Hepatocyte (in vitro differentiated cells): Measurements from ENCODE around the gene ZNF8. TPM values are rescaled to one million over a fixed set of nuclear protein-coding genes. Genes with fewer than 3 reads are reported as not detected.

Experiments used
- DNase-seq: peaks from one replicate; pipeline ENCODE4 v3.0.0-alpha.2; 2016; ENCODE audit warnings: low spot score
- H2AFZ ChIP-seq: fragments of 200-600 bp; sonication (generic); 2 replicates; pipeline ENCODE4 v1.6.0; 2016; ENCODE audit warnings: antibody characterized with exemption, mild to moderate bottlenecking
- H3K27ac ChIP-seq: fragments of 200-600 bp; sonication (generic); 2 replicates; pipeline ENCODE4 v1.5.1; 2016; ENCODE audit warnings: mild to moderate bottlenecking
- H3K27me3 ChIP-seq: fragments of 200-600 bp; sonication (generic); 2 replicates; pipeline ENCODE4 v1.6.1; 2016
- H3K36me3 ChIP-seq: fragments of 200-600 bp; sonication (generic); replicated peaks from 2 replicates; pipeline ENCODE4 v1.5.1; 2016; ENCODE audit warnings: low read depth; ENCODE audit not compliant: insufficient read depth
- H3K4me1 ChIP-seq: fragments of 200-600 bp; sonication (generic); 2 replicates; pipeline ENCODE4 v1.5.1; 2016; ENCODE audit warnings: mild to moderate bottlenecking, moderate library complexity; ENCODE audit not compliant: insufficient read depth
- H3K4me2 ChIP-seq: fragments of 200-600 bp; sonication (generic); 2 replicates; pipeline ENCODE4 v1.6.0; 2016
- H3K4me3 ChIP-seq: fragments of 200-600 bp; sonication (generic); 2 replicates; pipeline ENCODE4 v1.5.1; 2016; ENCODE audit warnings: mild to moderate bottlenecking
- H3K79me2 ChIP-seq: fragments of 200-600 bp; sonication (generic); 2 replicates; pipeline ENCODE4 v1.6.0; 2017; ENCODE audit warnings: mild to moderate bottlenecking
- H3K9me2 ChIP-seq: fragments of 200-600 bp; sonication (generic); replicated peaks from 2 replicates; pipeline ENCODE4 v1.6.0; 2017; ENCODE audit warnings: mild to moderate bottlenecking; ENCODE audit not compliant: insufficient read depth
- H3K9me3 ChIP-seq: fragments of 200-600 bp; sonication (generic); 2 replicates; pipeline ENCODE4 v1.5.1; 2016; ENCODE audit warnings: low read depth, mild to moderate bottlenecking
- H4K20me1 ChIP-seq: fragments of 200-600 bp; sonication (generic); 2 replicates; pipeline ENCODE4 v1.6.0; 2016; ENCODE audit warnings: mild to moderate bottlenecking; ENCODE audit not compliant: insufficient read depth, poor library complexity, severe bottlenecking
- EZH2 ChIP-seq: fragments of 200-600 bp; sonication (generic); IDR thresholded peaks from 2 replicates; pipeline ENCODE4 v1.6.1; 2016; ENCODE audit warnings: antibody characterized with exemption, mild to moderate bottlenecking, borderline replicate concordance
- EZH2phosphoT487 ChIP-seq: fragments of 200-600 bp; sonication (generic); IDR thresholded peaks from one replicate; pipeline ENCODE4 v1.6.1; 2018; ENCODE audit warnings: antibody characterized with exemption, mild to moderate bottlenecking, low read depth, moderate library complexity; ENCODE audit not compliant: unreplicated experiment, severe bottlenecking
- WGBS: methylation state at CpG from one replicate; pipeline ENCODE4 v1.1.6; 2016; ENCODE audit warnings: low lambda C conversion rate; ENCODE audit errors: missing lambda C conversion rate; 5-methylcytosine and 5-hydroxymethylcytosine counted together
- polyA plus RNA-seq: library from polyadenylated mRNA; unstranded; fragments of >200 nt; fragmentation: Nextera tagmentation; extraction: Ambion mirVana; gene quantifications from 2 replicates; pipeline ENCODE4 v1.2.1, GENCODE V29; 2016
- total RNA-seq: library from RNA; depleted of rRNA; stranded (reverse); fragments of >200 nt; gene quantifications from 2 replicates; pipeline ENCODE4 v1.2.3, GENCODE V29; 2014
- TF ChIP-seq, protein P1 (sequence below): fragments of 200-600 bp; sonication (generic); IDR thresholded peaks from 2 replicates; pipeline ENCODE4 v1.5.1; 2016; ENCODE audit warnings: antibody characterized with exemption, mild to moderate bottlenecking; ENCODE audit not compliant: poor library complexity

Gene ZNF8
- total and polyA plus RNA-seq, 2 experiments from 2014 or later, result 1.4 to 8.7 TPM

DNA sequence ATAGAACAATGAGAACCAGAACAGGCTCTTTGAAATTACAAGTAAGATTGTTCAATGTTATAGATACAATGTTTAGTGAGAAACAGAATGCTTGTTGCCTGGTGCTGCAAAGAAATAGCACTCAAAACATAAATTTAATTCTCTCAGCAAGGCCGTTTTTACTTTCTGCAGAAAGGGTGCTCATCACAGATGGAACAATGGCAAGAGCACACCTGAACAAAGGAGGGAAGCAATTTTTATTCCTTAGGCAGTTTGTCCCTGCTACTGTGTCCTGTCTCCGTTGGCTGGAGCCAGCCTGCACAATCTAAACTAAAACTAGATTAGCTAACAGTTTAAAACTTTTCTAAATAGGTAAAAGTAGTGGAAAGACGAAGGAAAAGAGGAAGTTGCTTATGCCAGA lies 10.4 kb upstream of the ZNF8 start:
- no peak for TF ChIP-seq EZH2
- no peak for TF ChIP-seq EZH2phosphoT487
- TF ChIP-seq, protein P1, sequence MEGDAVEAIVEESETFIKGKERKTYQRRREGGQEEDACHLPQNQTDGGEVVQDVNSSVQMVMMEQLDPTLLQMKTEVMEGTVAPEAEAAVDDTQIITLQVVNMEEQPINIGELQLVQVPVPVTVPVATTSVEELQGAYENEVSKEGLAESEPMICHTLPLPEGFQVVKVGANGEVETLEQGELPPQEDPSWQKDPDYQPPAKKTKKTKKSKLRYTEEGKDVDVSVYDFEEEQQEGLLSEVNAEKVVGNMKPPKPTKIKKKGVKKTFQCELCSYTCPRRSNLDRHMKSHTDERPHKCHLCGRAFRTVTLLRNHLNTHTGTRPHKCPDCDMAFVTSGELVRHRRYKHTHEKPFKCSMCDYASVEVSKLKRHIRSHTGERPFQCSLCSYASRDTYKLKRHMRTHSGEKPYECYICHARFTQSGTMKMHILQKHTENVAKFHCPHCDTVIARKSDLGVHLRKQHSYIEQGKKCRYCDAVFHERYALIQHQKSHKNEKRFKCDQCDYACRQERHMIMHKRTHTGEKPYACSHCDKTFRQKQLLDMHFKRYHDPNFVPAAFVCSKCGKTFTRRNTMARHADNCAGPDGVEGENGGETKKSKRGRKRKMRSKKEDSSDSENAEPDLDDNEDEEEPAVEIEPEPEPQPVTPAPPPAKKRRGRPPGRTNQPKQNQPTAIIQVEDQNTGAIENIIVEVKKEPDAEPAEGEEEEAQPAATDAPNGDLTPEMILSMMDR, result no peak
- Histone ChIP-seq H3K9me2 (no peaks in the 10 kb centered on the region), H2AFZ (no peak overlapping the region), H3K27me3 (no peaks in the 10 kb centered on the region), H3K9me3 (peaks cover 39% of the 10 kb centered on the region), H3K36me3 (peaks cover 5% of the 10 kb centered on the region), H3K79me2 (peaks cover 8% of the 10 kb centered on the region), H3K4me2 (no peak overlapping the region), H4K20me1 (no peaks in the 10 kb centered on the region), H3K4me1 (no peaks in the 10 kb centered on the region), H3K4me3 (no peak overlapping the region), H3K27ac (no peak overlapping the region)
- 94% methylated on average over 3 of the region's 3 CpGs for WGBS
- no peak for DNase-seq

GRCh38 chr19:58274771-58275201 lies 4.0 kb upstream of the ZNF8 start:
- TF ChIP-seq, protein P1, result no peak
- TF ChIP-seq EZH2phosphoT487 (no peak), EZH2 (no peak)
- no peak for DNase-seq
- H3K4me1 ChIP-seq, result no peaks in the 10 kb centered on the region
- peaks cover 6% of the 10 kb centered on the region for H3K9me3 ChIP-seq
- H3K36me3 ChIP-seq, result peaks cover 5% of the 10 kb centered on the region
- H3K27me3 ChIP-seq, result no peaks in the 10 kb centered on the region
- H3K27ac ChIP-seq, result no peak overlapping the region
- H2AFZ ChIP-seq, result no peak overlapping the region
- WGBS, result 90% methylated on average over 2 of the region's 2 CpGs
- H4K20me1 ChIP-seq, result no peaks in the 10 kb centered on the region
- H3K4me3 ChIP-seq, result no peak overlapping the region
- H3K9me2 ChIP-seq, result no peaks in the 10 kb centered on the region
- H3K4me2 ChIP-seq, result no peak overlapping the region
- peaks cover 28% of the 10 kb centered on the region for H3K79me2 ChIP-seq

DNA sequence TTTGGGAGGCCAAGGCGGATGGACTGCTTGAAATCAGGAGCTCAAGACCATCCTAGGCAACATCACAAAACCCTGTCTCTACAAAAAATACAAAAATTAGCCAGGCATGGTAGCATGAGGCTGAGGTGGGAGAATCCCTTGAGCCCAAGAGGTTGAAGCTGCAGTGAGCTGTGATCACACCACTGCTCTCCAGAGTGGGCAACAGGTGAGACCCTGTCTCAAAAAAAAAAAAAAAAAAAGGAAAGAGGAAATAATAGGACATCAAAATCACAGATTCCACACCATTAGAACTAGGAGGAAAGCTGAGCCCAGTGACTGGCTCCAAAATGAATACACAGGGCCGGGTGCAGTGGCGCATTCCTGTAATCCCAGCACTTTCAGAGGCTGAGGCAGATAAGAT lies 3.2 kb upstream of the ZNF8 start:
- no peak overlapping the region for H3K4me2 ChIP-seq
- H3K36me3 ChIP-seq, result peaks cover 5% of the 10 kb centered on the region
- TF ChIP-seq, protein P1, result no peak
- TF ChIP-seq EZH2 (no peak), EZH2phosphoT487 (no peak)

DNA sequence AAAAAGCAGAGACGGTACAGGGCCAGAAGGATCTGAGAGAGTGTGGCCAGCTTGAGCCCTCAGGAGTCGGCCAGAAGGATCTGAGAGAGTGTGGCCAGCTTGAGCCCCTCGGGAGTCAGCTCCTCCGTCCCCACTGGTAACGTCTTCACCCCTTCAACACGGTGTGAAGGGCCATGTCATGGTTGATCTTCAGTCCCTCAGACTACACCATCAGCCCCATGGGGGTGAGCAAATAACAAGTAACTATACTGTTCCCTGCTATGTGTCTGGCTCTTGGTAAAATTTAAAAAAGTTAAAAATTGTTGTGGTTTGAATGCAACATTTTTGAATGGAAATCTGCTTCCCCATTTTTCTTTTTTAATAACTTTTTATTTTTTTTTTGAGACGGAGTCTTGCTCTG lies 1.6 kb upstream of the ZNF8 start:
- no peak overlapping the region for H3K27ac ChIP-seq
- H3K9me3 ChIP-seq, result no peaks in the 10 kb centered on the region
- H3K4me1 ChIP-seq, result peaks cover 6% of the 10 kb centered on the region
- H3K4me3 ChIP-seq, result no peak overlapping the region
- TF ChIP-seq EZH2 (no peak), EZH2phosphoT487 (no peak)
- TF ChIP-seq, protein P1, result no peak
- peak overlapping the region; percentile 78 for H3K4me2 ChIP-seq
- no peaks in the 10 kb centered on the region for H4K20me1 ChIP-seq
- no peak overlapping the region for H2AFZ ChIP-seq
- peaks cover 49% of the 10 kb centered on the region for H3K79me2 ChIP-seq
- H3K36me3 ChIP-seq, result no peaks in the 10 kb centered on the region
- DNase-seq, result no peak
- 96% methylated on average over 7 of the region's 7 CpGs for WGBS
- no peaks in the 10 kb centered on the region for H3K27me3 ChIP-seq
- H3K9me2 ChIP-seq, result no peaks in the 10 kb centered on the region

More for the DNA sequence above, 3.2 kb upstream of the ZNF8 start:
- no peak overlapping the region for H3K27ac ChIP-seq
- no peak overlapping the region for H3K4me3 ChIP-seq
- H3K27me3 ChIP-seq, result no peaks in the 10 kb centered on the region
- H3K79me2 ChIP-seq, result peaks cover 36% of the 10 kb centered on the region
- H3K9me2 ChIP-seq, result no peaks in the 10 kb centered on the region
- H2AFZ ChIP-seq, result no peak overlapping the region
- no peaks in the 10 kb centered on the region for H4K20me1 ChIP-seq
- 93% methylated on average over 3 of the region's 3 CpGs for WGBS
- H3K9me3 ChIP-seq, result peaks cover under 1% of the 10 kb centered on the region
- no peak for DNase-seq
- peaks cover 6% of the 10 kb centered on the region for H3K4me1 ChIP-seq
